Measurements from ENCODE around the gene ASCL4. TPM values are rescaled to one million over a fixed set of nuclear protein-coding genes. Genes with fewer than 3 reads are reported as not detected.

Gene ASCL4
- total and polyA plus RNA-seq, 2 of the 13 experiments (the other 11 are each of a cell fraction or from before 2014, with no cell fraction given): not detected

DNA sequence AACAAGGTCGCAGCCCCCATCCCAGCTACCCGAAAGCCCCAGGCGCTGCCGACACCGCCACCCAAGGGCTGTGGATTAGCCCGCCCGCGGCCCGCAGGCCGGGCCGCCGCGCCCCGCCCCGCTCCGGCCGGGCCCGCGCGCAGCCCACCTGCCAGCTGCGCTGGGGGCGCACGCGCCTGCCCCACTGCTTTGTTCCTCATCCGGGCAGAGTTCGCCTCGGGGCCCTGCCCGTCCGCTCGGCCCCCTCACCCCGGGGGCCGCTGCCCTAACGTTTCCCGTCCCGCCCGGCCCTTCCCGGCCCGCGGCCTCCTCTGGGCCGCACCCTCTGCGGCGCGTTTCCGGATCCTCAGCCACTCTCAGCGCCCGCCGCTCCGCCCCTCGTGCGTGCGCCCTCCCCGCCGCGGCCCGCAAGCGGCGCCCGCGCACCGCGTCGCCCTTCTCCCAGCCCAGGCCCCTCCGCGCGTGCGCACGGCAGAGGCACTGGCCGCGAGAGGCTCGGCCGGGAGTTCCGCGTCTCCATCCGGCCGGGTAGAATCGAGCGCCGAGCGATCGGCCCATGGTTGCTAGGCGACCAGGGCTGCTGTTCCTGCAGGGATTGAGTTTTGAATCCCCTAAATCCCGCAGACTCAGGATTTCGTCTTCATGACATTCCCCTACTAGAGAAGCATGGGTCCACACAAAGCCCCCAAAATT lies 13.5 kb upstream of the ASCL4 start, which contains the start of gene PRDM4 (continued):
- TF ChIP-seq, protein P1, sequence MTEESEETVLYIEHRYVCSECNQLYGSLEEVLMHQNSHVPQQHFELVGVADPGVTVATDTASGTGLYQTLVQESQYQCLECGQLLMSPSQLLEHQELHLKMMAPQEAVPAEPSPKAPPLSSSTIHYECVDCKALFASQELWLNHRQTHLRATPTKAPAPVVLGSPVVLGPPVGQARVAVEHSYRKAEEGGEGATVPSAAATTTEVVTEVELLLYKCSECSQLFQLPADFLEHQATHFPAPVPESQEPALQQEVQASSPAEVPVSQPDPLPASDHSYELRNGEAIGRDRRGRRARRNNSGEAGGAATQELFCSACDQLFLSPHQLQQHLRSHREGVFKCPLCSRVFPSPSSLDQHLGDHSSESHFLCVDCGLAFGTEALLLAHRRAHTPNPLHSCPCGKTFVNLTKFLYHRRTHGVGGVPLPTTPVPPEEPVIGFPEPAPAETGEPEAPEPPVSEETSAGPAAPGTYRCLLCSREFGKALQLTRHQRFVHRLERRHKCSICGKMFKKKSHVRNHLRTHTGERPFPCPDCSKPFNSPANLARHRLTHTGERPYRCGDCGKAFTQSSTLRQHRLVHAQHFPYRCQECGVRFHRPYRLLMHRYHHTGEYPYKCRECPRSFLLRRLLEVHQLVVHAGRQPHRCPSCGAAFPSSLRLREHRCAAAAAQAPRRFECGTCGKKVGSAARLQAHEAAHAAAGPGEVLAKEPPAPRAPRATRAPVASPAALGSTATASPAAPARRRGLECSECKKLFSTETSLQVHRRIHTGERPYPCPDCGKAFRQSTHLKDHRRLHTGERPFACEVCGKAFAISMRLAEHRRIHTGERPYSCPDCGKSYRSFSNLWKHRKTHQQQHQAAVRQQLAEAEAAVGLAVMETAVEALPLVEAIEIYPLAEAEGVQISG (CRISPR knock-in tag; IDR thresholded peaks at IDR 0.05): peak; percentile 86
- TF ChIP-seq ELF3 (CRISPR knock-in tag; IDR thresholded peaks at IDR 0.05) (peak; percentile 77), ZNF205 (CRISPR knock-in tag; IDR thresholded peaks at IDR 0.05) (no peak), HNRNPK (IDR thresholded peaks at IDR 0.05; ENCODE audit: low read depth, low read length, poor library complexity, severe bottlenecking) (peak; percentile 53), SALL2 (CRISPR knock-in tag; IDR thresholded peaks at IDR 0.05) (no peak), ZNF589 (CRISPR knock-in tag; conservative IDR thresholded peaks at IDR 0.05) (no peak), CBX5 (CRISPR knock-in tag; IDR thresholded peaks at IDR 0.05; ENCODE audit: borderline replicate concordance) (no peak), BHLHE40 (IDR thresholded peaks at IDR 0.05; ENCODE audit: low read length) (peak; percentile 48), WIZ (CRISPR knock-in tag; IDR thresholded peaks at IDR 0.05) (no peak), IRF2 (CRISPR knock-in tag; IDR thresholded peaks at IDR 0.05) (peak; percentile 23; the same call in 1 of the 2 replicates), GATAD1 (CRISPR knock-in tag; IDR thresholded peaks at IDR 0.05) (peak; percentile 76), SMAD3 (CRISPR knock-in tag; IDR thresholded peaks at IDR 0.05) (no peak), ZSCAN20 (CRISPR knock-in tag; IDR thresholded peaks at IDR 0.05; ENCODE audit: borderline replicate concordance) (no peak), BCL6 (CRISPR knock-in tag; IDR thresholded peaks at IDR 0.05) (no peak; the same call in 1 of the 2 replicates), ZC3H13 (CRISPR knock-in tag; IDR thresholded peaks at IDR 0.05) (no peak), KAT8 (CRISPR knock-in tag; IDR thresholded peaks at IDR 0.05) (peak; percentile 72; the same call in 1 of the 2 replicates), ZSCAN29 (CRISPR knock-in tag; conservative IDR thresholded peaks at IDR 0.05) (no peak)
- TF ChIP-seq, protein P2, sequence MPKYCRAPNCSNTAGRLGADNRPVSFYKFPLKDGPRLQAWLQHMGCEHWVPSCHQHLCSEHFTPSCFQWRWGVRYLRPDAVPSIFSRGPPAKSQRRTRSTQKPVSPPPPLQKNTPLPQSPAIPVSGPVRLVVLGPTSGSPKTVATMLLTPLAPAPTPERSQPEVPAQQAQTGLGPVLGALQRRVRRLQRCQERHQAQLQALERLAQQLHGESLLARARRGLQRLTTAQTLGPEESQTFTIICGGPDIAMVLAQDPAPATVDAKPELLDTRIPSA (CRISPR knock-in tag; IDR thresholded peaks at IDR 0.05; ENCODE audit: borderline replicate concordance): no peak
- TF ChIP-seq, protein P3, sequence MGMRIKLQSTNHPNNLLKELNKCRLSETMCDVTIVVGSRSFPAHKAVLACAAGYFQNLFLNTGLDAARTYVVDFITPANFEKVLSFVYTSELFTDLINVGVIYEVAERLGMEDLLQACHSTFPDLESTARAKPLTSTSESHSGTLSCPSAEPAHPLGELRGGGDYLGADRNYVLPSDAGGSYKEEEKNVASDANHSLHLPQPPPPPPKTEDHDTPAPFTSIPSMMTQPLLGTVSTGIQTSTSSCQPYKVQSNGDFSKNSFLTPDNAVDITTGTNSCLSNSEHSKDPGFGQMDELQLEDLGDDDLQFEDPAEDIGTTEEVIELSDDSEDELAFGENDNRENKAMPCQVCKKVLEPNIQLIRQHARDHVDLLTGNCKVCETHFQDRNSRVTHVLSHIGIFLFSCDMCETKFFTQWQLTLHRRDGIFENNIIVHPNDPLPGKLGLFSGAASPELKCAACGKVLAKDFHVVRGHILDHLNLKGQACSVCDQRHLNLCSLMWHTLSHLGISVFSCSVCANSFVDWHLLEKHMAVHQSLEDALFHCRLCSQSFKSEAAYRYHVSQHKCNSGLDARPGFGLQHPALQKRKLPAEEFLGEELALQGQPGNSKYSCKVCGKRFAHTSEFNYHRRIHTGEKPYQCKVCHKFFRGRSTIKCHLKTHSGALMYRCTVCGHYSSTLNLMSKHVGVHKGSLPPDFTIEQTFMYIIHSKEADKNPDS (CRISPR knock-in tag; IDR thresholded peaks at IDR 0.05): no peak
- TF ChIP-seq, protein P4, sequence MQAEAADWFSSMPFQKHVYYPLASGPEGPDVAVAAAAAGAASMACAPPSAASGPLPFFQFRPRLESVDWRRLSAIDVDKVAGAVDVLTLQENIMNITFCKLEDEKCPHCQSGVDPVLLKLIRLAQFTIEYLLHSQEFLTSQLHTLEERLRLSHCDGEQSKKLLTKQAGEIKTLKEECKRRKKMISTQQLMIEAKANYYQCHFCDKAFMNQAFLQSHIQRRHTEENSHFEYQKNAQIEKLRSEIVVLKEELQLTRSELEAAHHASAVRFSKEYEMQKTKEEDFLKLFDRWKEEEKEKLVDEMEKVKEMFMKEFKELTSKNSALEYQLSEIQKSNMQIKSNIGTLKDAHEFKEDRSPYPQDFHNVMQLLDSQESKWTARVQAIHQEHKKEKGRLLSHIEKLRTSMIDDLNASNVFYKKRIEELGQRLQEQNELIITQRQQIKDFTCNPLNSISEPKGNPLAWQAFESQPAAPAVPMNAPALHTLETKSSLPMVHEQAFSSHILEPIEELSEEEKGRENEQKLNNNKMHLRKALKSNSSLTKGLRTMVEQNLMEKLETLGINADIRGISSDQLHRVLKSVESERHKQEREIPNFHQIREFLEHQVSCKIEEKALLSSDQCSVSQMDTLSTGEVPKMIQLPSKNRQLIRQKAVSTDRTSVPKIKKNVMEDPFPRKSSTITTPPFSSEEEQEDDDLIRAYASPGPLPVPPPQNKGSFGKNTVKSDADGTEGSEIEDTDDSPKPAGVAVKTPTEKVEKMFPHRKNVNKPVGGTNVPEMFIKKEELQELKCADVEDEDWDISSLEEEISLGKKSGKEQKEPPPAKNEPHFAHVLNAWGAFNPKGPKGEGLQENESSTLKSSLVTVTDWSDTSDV (CRISPR knock-in tag; IDR thresholded peaks at IDR 0.05): no peak
- TF ChIP-seq, protein P5, sequence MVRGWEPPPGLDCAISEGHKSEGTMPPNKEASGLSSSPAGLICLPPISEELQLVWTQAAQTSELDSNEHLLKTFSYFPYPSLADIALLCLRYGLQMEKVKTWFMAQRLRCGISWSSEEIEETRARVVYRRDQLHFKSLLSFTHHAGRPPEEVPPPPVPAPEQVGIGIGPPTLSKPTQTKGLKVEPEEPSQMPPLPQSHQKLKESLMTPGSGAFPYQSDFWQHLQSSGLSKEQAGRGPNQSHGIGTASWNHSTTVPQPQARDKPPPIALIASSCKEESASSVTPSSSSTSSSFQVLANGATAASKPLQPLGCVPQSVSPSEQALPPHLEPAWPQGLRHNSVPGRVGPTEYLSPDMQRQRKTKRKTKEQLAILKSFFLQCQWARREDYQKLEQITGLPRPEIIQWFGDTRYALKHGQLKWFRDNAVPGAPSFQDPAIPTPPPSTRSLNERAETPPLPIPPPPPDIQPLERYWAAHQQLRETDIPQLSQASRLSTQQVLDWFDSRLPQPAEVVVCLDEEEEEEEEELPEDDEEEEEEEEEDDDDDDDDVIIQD (CRISPR knock-in tag; IDR thresholded peaks at IDR 0.05; ENCODE audit: low read depth): no peak
